ENCODE data around the gene NEK6. TPM values are rescaled to one million over a fixed set of nuclear protein-coding genes. Genes with fewer than 3 reads are reported as not detected.

NEK6 gene
- total and polyA plus RNA-seq, 9 of the 15 experiments (the other 6 are each of a cell fraction or from before 2014, with no cell fraction given), result 3.1 to 19.0 (median 8.4) TPM

GRCh38 chr9:124351672-124352468, 94.1 kb downstream of the NEK6 start:
- Histone ChIP-seq H3K9ac (ENCODE audit: insufficient read depth in 1 of 2, low read depth in 2 of 2, low read length in 2 of 2) (no peak overlapping the region), H3K27me3 (ENCODE audit: control insufficient read depth in 2 of 2, insufficient read depth in 2 of 2, low read length in 2 of 2) (no peaks in the 10 kb centered on the region), H2AFZ (ENCODE audit: low read depth, low read length) (no peak overlapping the region), H3K79me2 (ENCODE audit: control insufficient read depth, insufficient read depth, low read length) (no peaks in the 10 kb centered on the region), H3K4me1 (replicated peaks in 1 of 2; ENCODE audit: control insufficient read depth in 2 of 2, insufficient read depth in 2 of 2, low read length in 2 of 2) (peaks cover 0 to 17% of the 10 kb centered on the region in 2 experiments; a peak in 3 of 5 replicates), H3K36me3 (ENCODE audit: control insufficient read depth, insufficient read depth, low read length) (peaks cover 98% of the 10 kb centered on the region), H3K4me3 (no peak overlapping the region), H3K9me1 (ENCODE audit: control insufficient read depth, insufficient read depth, low read length) (peaks cover 3% of the 10 kb centered on the region), H3K9me3 (replicated peaks; ENCODE audit: control insufficient read depth, insufficient read depth, low read depth, low read length) (no peaks in the 10 kb centered on the region), H3K4me2 (ENCODE audit: insufficient read depth, low read length) (no peak overlapping the region), H4K20me1 (replicated peaks; ENCODE audit: control insufficient read depth, insufficient read depth, low read length) (peaks cover 7% of the 10 kb centered on the region), H3K27ac (ENCODE audit: extremely low read depth, low read depth, low read length) (no peak overlapping the region)
- ChIA-PET CTCF (ENCODE audit: low intra/inter-chr PET ratio) (no interaction called here), POLR2A (interaction anchor here (1.0 to 1.2 kb wide), 2 partner anchors 9 to 24 kb away, joined by 4 read pairs; no protein-coding TSS in a partner anchor)
- FAIRE-seq (no peak), DNase-seq (ENCODE audit: extremely low read depth in 1 of 4, low spot score in 3 of 4) (no peak), ATAC-seq (no peak)
- TF ChIP-seq ZNF316 (IDR thresholded peaks at IDR 0.05) (peak; percentile 58), POLR2AphosphoS5 (IDR thresholded peaks at IDR 0.05; ENCODE audit: control insufficient read depth, insufficient read depth, low read depth, low read length) (0 out of 2 replicates have a peak, but pooled peaks have one; percentile 13), ZBTB2 (IDR thresholded peaks at IDR 0.05) (no peak), E2F4 (CRISPR knock-in tag; IDR thresholded peaks at IDR 0.05; ENCODE audit: low read depth) (no peak), MAFG (tag; conservative IDR thresholded peaks at IDR 0.05) (peak; percentile 15; the same call in 1 of the 2 replicates), NR1H2 (CRISPR knock-in tag; IDR thresholded peaks at IDR 0.05) (no peak), CHCHD3 (CRISPR knock-in tag; IDR thresholded peaks at IDR 0.05) (no peak), FOS (IDR thresholded peaks at IDR 0.05; ENCODE audit: extremely low read depth, insufficient read length) (no peak)
- 92% methylated on average over 15 of the region's 15 CpGs for WGBS (ENCODE audit: insufficient coverage, low coverage, missing lambda C conversion rate)
- BruUV-seq (replicated peaks), result TSS peak; percentile 20
- intact Hi-C loops (cut with micrococcal nuclease) (no loop called here), in situ Hi-C loops (cut with MboI) (no loop called here)

All from K562 (cell line).